Endothelial cell of hepatic sinusoid (primary cell): ENCODE measurements around the gene ZNF451.

Experiments used
- in situ Hi-C: cut with HindIII; loops from 2 replicates; pipeline ENCODE4 v1.10.0; 2017; ENCODE audit warnings: low sequenced_read_pairs

The ZNF451 gene

DNA sequence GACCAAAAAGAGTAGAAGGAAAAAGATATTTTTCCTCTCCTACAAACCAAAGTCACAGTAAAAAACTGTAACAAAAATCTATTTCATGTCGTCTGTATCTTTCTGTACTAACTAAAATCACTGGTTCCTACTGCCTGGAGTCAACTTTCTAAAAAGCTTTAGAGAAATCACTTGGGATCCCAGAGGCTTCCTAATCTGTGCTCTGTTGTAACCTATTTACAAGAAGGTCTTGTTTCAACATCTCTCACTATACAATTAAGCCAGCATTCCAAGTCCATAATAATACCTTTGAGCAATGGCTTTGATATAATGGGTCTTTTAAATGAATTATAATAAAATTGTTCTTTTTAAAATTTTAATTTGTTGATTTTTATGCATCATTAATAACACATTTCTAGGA lies 111.7 kb downstream of the ZNF451 start:
- in situ Hi-C loops: loop anchor here (10.0 kb wide), 1 partner anchor 113 kb away; the partner anchor contains the start of gene PRIM2

DNA sequence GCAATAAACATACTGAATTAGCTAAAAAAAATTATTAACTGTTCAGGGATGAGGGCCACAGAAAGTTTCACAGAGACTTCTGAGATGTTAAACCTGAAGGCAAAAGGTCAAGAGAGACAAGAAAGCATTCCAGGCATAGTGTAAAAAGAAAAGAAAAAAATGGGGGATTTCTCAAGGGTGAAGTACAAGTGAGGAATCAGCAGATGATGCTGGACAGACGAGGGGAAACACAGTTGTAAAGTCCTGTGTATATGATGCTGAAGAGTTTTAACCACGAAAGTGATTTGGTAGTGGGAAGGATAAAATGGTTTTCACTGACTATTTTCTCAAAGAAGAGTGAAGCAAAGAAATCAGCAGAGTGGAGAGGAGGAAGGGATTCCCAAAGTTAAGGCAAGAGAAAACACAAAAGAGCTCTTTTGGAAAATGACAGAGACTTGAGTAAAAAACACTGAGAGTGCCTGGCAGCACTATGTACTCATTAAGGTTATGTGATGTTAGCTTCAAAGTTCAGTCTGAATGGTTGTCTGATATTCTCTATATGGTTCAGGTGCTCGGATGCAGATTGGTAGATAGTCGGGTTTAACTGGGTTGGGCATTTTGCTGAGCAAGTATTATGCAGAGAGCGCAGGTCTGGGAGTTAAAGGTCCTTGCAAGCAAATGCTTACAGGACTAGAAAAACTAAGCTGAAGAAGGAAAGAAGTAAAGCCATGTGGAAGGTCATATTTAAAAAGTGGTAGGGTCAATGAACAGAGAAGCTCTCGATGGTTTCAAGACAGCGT lies 115.8 kb downstream of the ZNF451 start:
- in situ Hi-C loops: loop anchor here (10.0 kb wide), 1 partner anchor 109 kb away; the partner anchor contains the start of gene PRIM2

DNA sequence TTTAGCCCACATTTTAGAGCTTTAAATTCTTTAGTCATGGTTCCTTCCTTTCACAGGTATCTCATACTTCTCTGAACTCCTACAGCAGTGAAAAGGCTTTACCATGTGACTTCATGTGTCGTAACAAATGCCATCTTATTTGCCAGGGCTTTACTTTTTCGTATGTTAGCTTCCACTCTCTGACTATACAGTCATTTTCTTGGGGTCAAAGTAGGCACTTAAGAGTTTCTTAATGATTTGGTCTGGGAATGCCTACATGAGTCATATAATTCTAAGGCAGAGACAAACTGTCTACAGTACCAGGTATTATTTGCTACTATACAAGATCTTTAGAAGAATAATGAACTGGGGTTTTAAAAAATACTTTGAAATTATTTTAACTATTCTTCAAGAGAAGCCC lies 117.2 kb downstream of the ZNF451 start:
- in situ Hi-C loops: loop anchor here (10.0 kb wide), 1 partner anchor 108 kb away; the partner anchor contains the start of gene PRIM2

DNA sequence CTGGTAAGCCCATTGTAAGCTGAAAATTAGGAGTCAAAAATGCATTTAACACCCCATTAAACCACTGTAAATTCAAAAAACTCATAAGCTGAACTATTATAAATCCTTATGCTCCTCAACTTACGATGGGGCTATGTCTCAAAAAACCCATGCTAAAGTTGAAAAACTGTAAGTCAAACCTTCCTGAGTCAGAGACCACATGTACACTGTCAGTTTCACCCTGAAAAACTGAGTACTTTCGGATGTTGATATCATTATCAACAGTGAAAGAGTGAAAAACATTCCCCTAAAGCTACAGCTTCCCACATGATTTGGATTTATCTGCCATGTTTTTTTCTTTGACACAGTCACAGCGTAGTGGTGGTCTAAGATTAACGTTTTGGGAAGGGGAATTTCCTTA lies 117.9 kb downstream of the ZNF451 start:
- in situ Hi-C loops: loop anchor here (10.0 kb wide), 1 partner anchor 107 kb away; the partner anchor contains the start of gene PRIM2

DNA sequence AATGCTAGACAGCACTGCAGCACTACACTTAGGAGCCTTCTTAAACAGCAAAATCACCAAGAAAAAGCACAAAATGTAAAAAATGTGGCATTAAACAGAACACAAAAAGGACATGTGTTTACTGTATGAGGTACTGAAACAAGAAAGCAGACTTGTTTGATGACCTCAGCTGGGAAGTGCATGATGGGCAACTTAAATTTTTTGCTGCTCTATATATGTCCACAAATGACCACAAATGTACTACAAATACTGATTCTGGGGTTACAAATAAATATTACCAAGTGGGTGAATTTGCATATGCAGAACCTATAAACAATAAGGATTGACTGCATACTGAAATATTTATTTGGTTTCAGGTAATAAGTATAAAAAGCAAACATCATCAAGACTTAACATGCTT lies 119.0 kb downstream of the ZNF451 start:
- in situ Hi-C loops: loop anchor here (10.0 kb wide), 1 partner anchor 106 kb away; the partner anchor contains the start of gene PRIM2

DNA sequence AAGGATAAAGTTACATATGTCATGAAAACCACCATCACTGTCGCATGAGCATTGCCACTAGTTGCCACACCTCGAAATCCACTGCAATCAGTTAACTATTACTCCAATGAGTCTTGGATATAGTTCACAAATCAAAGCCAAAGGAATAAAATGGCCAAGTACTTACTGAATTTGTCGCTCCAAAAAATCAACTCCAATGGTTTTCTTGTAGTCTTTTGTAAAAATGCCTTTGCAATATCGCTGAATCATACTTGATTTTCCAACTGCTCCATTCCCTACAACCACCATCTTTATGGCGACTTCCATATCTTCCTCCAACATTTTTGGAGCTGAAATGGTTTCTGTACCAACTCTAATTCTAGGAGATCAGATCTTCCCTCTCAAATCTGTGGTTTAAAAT lies 120.1 kb downstream of the ZNF451 start:
- in situ Hi-C loops: no loop called here

DNA sequence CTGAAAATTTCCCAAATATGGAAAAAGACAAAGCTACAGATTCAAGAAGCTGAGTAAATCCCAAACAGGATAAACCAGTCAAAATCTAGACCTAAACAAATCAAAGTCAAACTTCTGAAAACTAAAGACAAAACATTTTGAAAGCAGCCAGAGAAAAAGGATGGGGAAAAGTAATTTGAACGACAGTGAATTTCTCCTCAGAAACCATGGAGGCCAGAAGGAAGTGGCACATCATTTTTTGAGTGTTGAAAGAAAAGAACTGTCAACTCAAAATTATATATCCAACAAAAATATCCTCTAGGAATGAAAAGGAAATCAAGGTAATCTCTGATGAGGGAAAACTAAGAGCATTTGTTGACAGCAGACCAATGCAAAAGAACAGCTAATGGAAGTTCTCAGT lies 125.3 kb downstream of the ZNF451 start:
- in situ Hi-C loops: no loop called here

DNA sequence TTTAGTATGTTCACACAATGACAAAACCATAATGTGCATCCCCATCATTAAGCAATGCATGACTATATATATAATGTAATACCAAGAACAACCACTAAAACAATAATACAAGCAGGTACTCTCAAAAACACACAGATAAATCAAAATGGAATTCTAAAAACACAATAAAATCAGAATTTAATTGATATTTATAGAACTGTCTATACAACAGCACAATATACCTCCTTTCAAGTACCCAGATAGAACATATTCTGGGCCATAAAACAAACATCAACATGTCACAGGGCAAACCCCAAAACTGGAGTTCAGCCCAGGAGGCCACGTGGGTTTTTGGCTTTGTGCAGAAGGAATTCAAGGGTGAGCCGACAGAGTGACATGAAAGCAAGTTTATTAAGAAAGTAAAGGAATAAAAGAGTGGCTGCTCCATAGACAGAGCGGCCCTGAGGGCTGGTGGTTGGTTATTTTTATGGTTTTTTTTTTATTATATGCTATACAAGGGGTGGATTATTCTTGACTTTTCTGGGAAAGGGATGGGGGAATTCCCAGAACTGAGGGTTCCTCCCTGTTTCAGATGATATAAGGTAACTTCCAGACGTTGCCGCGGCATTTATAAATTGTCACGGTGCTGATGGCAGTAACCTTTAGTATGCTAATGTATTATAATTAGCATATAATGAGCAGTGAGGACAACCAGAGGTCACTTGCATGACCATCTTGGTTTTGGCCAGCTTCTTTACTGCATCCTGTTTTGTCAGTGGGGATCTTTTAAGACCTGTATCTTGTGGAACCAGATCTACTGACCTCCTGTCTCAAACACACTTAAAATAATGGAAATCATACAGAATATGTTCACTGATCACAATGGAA lies 126.5 kb downstream of the ZNF451 start:
- in situ Hi-C loops: no loop called here

DNA sequence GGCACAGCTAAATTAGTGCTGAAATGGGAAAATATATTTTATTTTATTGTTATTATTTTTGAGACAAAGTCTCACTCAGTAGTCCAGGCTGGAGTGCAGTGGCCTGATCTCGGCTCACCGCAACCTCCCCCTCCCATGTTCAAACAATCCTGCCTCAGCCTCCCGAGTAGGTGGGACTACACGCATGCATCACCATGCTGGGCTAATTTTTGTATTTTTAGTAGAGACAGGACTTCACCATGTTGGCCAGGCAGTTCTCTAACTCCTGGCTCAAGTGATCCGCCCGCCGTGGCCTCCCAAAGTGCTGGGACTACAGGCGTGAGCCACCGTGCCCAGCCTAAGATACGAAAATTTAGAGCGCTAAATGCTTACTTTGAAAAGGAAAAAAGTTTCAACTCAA lies 127.3 kb downstream of the ZNF451 start:
- in situ Hi-C loops: no loop called here
